GM12878 (cell line): ENCODE data around the gene TENT4B. TPM values are rescaled to one million over a fixed set of nuclear protein-coding genes. Genes with fewer than 3 reads are reported as not detected.

Experiments used
- ATAC-seq: fragments of 200-7000 bp; cut with Tn5 transposase; 3 replicates; pipeline ENCODE4 v1.9.1; 2020; ENCODE audit warnings: mild to moderate bottlenecking, moderate library complexity
- BruUV-seq: library from RNA; stranded (reverse); fragments of 400-500 nt; replicated peaks from 2 replicates; lab custom pipeline; 2021; lab: Mats Ljungman, UMichigan
- CTCF ChIA-PET: fragments of 300-600 bp; sonication (Branson Sonifier 250); formaldehyde crosslinking; extraction: SDS; loops from one replicate; lab custom pipeline; 2021; ENCODE audit warnings: inconsistent platforms; lab: Yijun Ruan, JAX
- POLR2A ChIA-PET: fragments of 350-600 bp; formaldehyde crosslinking; extraction: SDS; loops from one replicate; lab custom pipeline; 2021; ENCODE audit warnings: inconsistent platforms; lab: Charles Lee
- RAD21 ChIA-PET: fragments of 300-600 bp; sonication (Branson Sonifier 250); formaldehyde crosslinking; loops from one replicate; lab custom pipeline; 2023; ENCODE audit warnings: antibody characterized with exemption; ENCODE audit not compliant: unreplicated experiment; lab: Charles Lee
- SMC1A ChIA-PET: fragments of 300-600 bp; sonication (Branson Sonifier 250); formaldehyde crosslinking; loops from one replicate; lab custom pipeline; 2023; ENCODE audit not compliant: unreplicated experiment, uncharacterized antibody; lab: Charles Lee
- DNase-seq: peaks from one replicate; pipeline ENCODE4 v3.0.0-alpha.2; 2011; ENCODE audit warnings: low read depth, low spot score
- FAIRE-seq: peaks from 3 replicates; lab custom pipeline; 2011; peaks lifted over from hg19 to GRCh38; lab: Jason Lieb, UNC
- H2AFZ ChIP-seq: 2 replicates; pipeline ENCODE4 v1.6.0; 2011; ENCODE audit warnings: low read depth, low read length, control low read depth; ENCODE audit not compliant: control insufficient read depth
- H3K27ac ChIP-seq: 2 replicates; pipeline ENCODE4 v1.5.1; 2011; ENCODE audit warnings: control low read depth; ENCODE audit not compliant: control insufficient read depth, insufficient read depth
- H3K27me3 ChIP-seq, 2 experiments: replicated peaks in 1 of 2; 2 replicates each; pipeline versions ENCODE4 v1.6.0 to v1.6.1; 2011; ENCODE audit warnings: low read length in 1 of 2; ENCODE audit not compliant: control insufficient read depth in 2 of 2, insufficient read depth in 2 of 2
- H3K36me3 ChIP-seq, 2 experiments: 2 replicates each; pipeline ENCODE4 v1.5.1; 2011; ENCODE audit warnings: low read length in 1 of 2; ENCODE audit not compliant: control insufficient read depth in 2 of 2, insufficient read depth in 2 of 2
- H3K4me1 ChIP-seq: 2 replicates; pipeline ENCODE4 v1.6.1; 2011; ENCODE audit warnings: mild to moderate bottlenecking, low read length, moderate library complexity, mixed read lengths; ENCODE audit not compliant: control insufficient read depth, insufficient read depth
- H3K4me2 ChIP-seq: 2 replicates; pipeline ENCODE4 v1.6.0; 2011; ENCODE audit warnings: control low read depth; ENCODE audit not compliant: control insufficient read depth, insufficient read depth
- H3K4me3 ChIP-seq: fragments of 200-600 bp; sonication (generic); 2 replicates; pipeline ENCODE4 v1.5.1; 2016
- H3K79me2 ChIP-seq: 2 replicates; pipeline ENCODE4 v1.6.0; 2011; ENCODE audit warnings: low read length; ENCODE audit not compliant: control insufficient read depth, insufficient read depth
- H3K9ac ChIP-seq: 2 replicates; pipeline ENCODE4 v1.8.0; 2011; ENCODE audit warnings: low read length, control low read depth, mixed read lengths; ENCODE audit not compliant: control insufficient read depth, insufficient read depth
- H3K9me3 ChIP-seq: replicated peaks from 3 replicates; pipeline ENCODE4 v1.5.1; 2011; ENCODE audit warnings: mild to moderate bottlenecking, low read length; ENCODE audit not compliant: control insufficient read depth, insufficient read depth
- H4K20me1 ChIP-seq: 2 replicates; pipeline ENCODE4 v1.6.0; 2011; ENCODE audit not compliant: control insufficient read depth, insufficient read depth
- BHLHE40 ChIP-seq, 2 experiments: fragments of 450-650 bp in 1 of 2; IDR thresholded peaks; 2 replicates each; pipeline ENCODE4 v1.6.1; 2011 to 2017; ENCODE audit warnings: low read depth in 2 of 2, borderline replicate concordance in 1 of 2, improper control_type of control experiment in 1 of 2, low read length in 1 of 2, mild to moderate bottlenecking in 1 of 2
- CBFB ChIP-seq: IDR thresholded peaks from 2 replicates; pipeline ENCODE4 v1.6.1; 2016; ENCODE audit warnings: antibody characterized with exemption, low read depth
- FOXM1 ChIP-seq: IDR thresholded peaks from 2 replicates; pipeline ENCODE4 v1.6.1; 2012; ENCODE audit warnings: low read depth, mild to moderate bottlenecking, inconsistent platforms, low read length, moderate library complexity
- IRF4 ChIP-seq: IDR thresholded peaks from 2 replicates; pipeline ENCODE4 v1.6.1; 2011; ENCODE audit warnings: low read depth, low read length
- MTA3 ChIP-seq: IDR thresholded peaks from 2 replicates; pipeline ENCODE4 v1.6.1; 2012; ENCODE audit warnings: low read length, inconsistent platforms, borderline replicate concordance
- MYB ChIP-seq: fragments of 150-350 bp; IDR thresholded peaks from 2 replicates; pipeline ENCODE4 v1.6.1; 2014; ENCODE audit warnings: mild to moderate bottlenecking, low read depth, low read length, borderline replicate concordance
- NFIC ChIP-seq: IDR thresholded peaks from 2 replicates; pipeline ENCODE4 v1.6.1; 2012; ENCODE audit warnings: low read depth, mild to moderate bottlenecking, inconsistent platforms, low read length, moderate library complexity
- PAX8 ChIP-seq: fragments of 450-650 bp; IDR thresholded peaks from 2 replicates; pipeline ENCODE4 v1.6.1; 2017; ENCODE audit warnings: mild to moderate bottlenecking, moderate library complexity
- PML ChIP-seq: IDR thresholded peaks from 2 replicates; pipeline ENCODE4 v1.6.1; 2012; ENCODE audit warnings: low read length, inconsistent platforms
- SP1 ChIP-seq: IDR thresholded peaks from one replicate; pipeline ENCODE4 v1.6.1; 2011; ENCODE audit warnings: low read depth, low read length
- SREBF1 ChIP-seq: IDR thresholded peaks from 2 replicates; pipeline ENCODE4 v1.6.1; 2012; ENCODE audit warnings: mild to moderate bottlenecking, low read length
- SREBF2 ChIP-seq: IDR thresholded peaks from 2 replicates; pipeline ENCODE4 v1.6.1; 2012; ENCODE audit warnings: mild to moderate bottlenecking, low read length
- STAT1 ChIP-seq: fragments of 450-650 bp; conservative IDR thresholded peaks from 2 replicates; pipeline ENCODE4 v1.6.1; 2014; ENCODE audit warnings: antibody characterized with exemption, mild to moderate bottlenecking
- ZNF207 ChIP-seq: fragments of 450-650 bp; IDR thresholded peaks from 2 replicates; pipeline ENCODE4 v1.6.1; 2014; ENCODE audit warnings: antibody characterized with exemption, mild to moderate bottlenecking, borderline replicate concordance
- ZNF217 ChIP-seq: fragments of 450-650 bp; IDR thresholded peaks from 2 replicates; pipeline ENCODE4 v1.6.1; 2017; ENCODE audit warnings: antibody characterized with exemption, mild to moderate bottlenecking
- WGBS: methylation state at CpG from one replicate; pipeline ENCODE4 v1.1.6; 2016; ENCODE audit warnings: low lambda C conversion rate; ENCODE audit not compliant: insufficient replicate concordance, insufficient coverage; ENCODE audit errors: missing lambda C conversion rate; 5-methylcytosine and 5-hydroxymethylcytosine counted together
- in situ Hi-C: fragments of 300-500 bp; cut with MboI; formaldehyde crosslinking; loops from 9 replicates; pipeline ENCODE4 v1.14.3; 2018; ENCODE audit warnings: mixed read lengths
- intact Hi-C: fragments of 100-400 bp; cut with micrococcal nuclease; formaldehyde crosslinking; loops from one replicate; pipeline ENCODE4 v1.14.2; 2022; ENCODE audit not compliant: unreplicated experiment
- polyA plus RNA-seq, 11 experiments: library from polyadenylated mRNA; depleted of rRNA in 4 of 11; unstranded in 6 of 11; stranded (reverse) in 5 of 11; fragments of >200 nt; fragmentation: Nextera tagmentation in 4 of 11; fragmentation: Illumina TruSeq in 1 of 11; extraction: Ambion mirVana in 4 of 11; extraction: Trizol in 1 of 11; gene quantifications; 1 replicate in 1 of 11; 2 replicates in 10 of 11; pipeline versions ENCODE4 v1.2.1 to v1.2.3, GENCODE V29; 2011 to 2016; ENCODE audit warnings: inconsistent platforms in 2 of 11, missing spikeins in 2 of 11, low read depth in 1 of 11
- total RNA-seq, 4 experiments: library from RNA; depleted of rRNA in 3 of 4; stranded (reverse); fragments of >200 nt in 3 of 4; fragmentation: Illumina TruSeq in 1 of 4; extraction: Trizol in 1 of 4; gene quantifications; 2 replicates each; pipeline versions ENCODE4 v1.2.1 to v1.2.3, GENCODE V29; 2013 to 2021
- TF ChIP-seq, protein P1 (sequence below): fragments of 450-650 bp; formaldehyde crosslinking; IDR thresholded peaks from 2 replicates; pipeline ENCODE4 v1.5.0; 2022; ENCODE audit warnings: mild to moderate bottlenecking, missing genetic modification characterization
- TF ChIP-seq, protein P2 (sequence below): IDR thresholded peaks from 2 replicates; pipeline ENCODE4 v1.6.1; 2011; ENCODE audit warnings: borderline replicate concordance, low read depth, mild to moderate bottlenecking, moderate library complexity, low read length; ENCODE audit not compliant: insufficient read depth, poor library complexity, severe bottlenecking

Gene TENT4B
- total and polyA plus RNA-seq, 10 of the 15 experiments (the other 5 are each of a cell fraction or from before 2014, with no cell fraction given): 4.4 to 16.7 (median 10.8) TPM

DNA sequence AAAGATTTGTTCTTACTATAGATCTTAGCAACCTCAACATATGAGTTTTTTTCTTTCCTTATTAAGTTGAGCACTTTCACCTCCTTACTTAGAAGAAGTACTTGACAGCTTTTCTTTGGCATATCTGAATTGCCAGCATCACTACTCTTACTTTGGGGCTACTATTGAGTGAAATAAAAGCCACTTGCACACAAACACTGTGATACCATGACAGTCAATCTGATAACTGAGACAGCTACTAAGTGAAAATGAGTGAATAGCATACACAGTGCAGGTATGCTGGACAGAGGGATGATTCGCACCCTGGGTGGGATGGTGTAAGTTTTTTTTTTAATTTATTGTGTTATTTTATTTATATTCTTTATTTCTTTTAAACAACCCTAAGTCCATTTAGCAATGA, 13.5 kb upstream of the TENT4B start:
- CTCF ChIA-PET: interaction anchor here (9.8 kb wide), 1 partner anchor 71 kb away, joined by 105 read pairs; no protein-coding TSS in a partner anchor
- ATAC-seq: no peak

More for the DNA sequence above, 13.5 kb upstream of the TENT4B start:
- Histone ChIP-seq H3K9me3 (no peaks in the 10 kb centered on the region), H3K79me2 (no peaks in the 10 kb centered on the region), H3K4me3 (no peak overlapping the region), H3K4me2 (no peak overlapping the region), H2AFZ (no peak overlapping the region)
- no peak for DNase-seq
- intact Hi-C loops: no loop called here
- BruUV-seq: no TSS peak
- no peak for TF ChIP-seq STAT1
- no peak for TF ChIP-seq FOXM1
- TF ChIP-seq BHLHE40 (IDR thresholded peaks at IDR 0.05; ENCODE audit: borderline replicate concordance in 1 of 2, low read depth in 2 of 2, low read length in 1 of 2): no peak
- TF ChIP-seq SREBF2: no peak
- TF ChIP-seq ZNF207: no peak
- TF ChIP-seq MTA3: no peak
- TF ChIP-seq MYB: no peak
- no peak for TF ChIP-seq ZNF217
- no peak for TF ChIP-seq SP1
- TF ChIP-seq IRF4: no peak
- TF ChIP-seq PAX8: no peak
- TF ChIP-seq PML: no peak
- TF ChIP-seq, protein P1, sequence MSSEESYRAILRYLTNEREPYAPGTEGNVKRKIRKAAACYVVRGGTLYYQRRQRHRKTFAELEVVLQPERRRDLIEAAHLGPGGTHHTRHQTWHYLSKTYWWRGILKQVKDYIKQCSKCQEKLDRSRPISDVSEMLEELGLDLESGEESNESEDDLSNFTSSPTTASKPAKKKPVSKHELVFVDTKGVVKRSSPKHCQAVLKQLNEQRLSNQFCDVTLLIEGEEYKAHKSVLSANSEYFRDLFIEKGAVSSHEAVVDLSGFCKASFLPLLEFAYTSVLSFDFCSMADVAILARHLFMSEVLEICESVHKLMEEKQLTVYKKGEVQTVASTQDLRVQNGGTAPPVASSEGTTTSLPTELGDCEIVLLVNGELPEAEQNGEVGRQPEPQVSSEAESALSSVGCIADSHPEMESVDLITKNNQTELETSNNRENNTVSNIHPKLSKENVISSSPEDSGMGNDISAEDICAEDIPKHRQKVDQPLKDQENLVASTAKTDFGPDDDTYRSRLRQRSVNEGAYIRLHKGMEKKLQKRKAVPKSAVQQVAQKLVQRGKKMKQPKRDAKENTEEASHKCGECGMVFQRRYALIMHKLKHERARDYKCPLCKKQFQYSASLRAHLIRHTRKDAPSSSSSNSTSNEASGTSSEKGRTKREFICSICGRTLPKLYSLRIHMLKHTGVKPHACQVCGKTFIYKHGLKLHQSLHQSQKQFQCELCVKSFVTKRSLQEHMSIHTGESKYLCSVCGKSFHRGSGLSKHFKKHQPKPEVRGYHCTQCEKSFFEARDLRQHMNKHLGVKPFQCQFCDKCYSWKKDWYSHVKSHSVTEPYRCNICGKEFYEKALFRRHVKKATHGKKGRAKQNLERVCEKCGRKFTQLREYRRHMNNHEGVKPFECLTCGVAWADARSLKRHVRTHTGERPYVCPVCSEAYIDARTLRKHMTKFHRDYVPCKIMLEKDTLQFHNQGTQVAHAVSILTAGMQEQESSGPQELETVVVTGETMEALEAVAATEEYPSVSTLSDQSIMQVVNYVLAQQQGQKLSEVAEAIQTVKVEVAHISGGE: no peak
- TF ChIP-seq, protein P2, sequence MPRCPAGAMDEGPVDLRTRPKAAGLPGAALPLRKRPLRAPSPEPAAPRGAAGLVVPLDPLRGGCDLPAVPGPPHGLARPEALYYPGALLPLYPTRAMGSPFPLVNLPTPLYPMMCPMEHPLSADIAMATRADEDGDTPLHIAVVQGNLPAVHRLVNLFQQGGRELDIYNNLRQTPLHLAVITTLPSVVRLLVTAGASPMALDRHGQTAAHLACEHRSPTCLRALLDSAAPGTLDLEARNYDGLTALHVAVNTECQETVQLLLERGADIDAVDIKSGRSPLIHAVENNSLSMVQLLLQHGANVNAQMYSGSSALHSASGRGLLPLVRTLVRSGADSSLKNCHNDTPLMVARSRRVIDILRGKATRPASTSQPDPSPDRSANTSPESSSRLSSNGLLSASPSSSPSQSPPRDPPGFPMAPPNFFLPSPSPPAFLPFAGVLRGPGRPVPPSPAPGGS: no peak
- TF ChIP-seq SREBF1: no peak
- no peak for TF ChIP-seq CBFB
- TF ChIP-seq NFIC: no peak
- TF ChIP-seq, all 136 proteins: peak for 0
- ChIA-PET POLR2A (interaction anchor here (1.1 kb wide), 1 partner anchor 45 kb away, joined by 6 read pairs; no protein-coding TSS in a partner anchor), RAD21 (no interaction called here), SMC1A (interaction anchor here (1.1 to 2.1 kb wide), 3 partner anchors 18 to 71 kb away, joined by 3 to 9 read pairs (median 3); no protein-coding TSS in a partner anchor)
- in situ Hi-C loops: no loop called here
- H3K36me3 ChIP-seq: no peaks in the 10 kb centered on the region
- FAIRE-seq: no peak
- H3K4me1 ChIP-seq: no peaks in the 10 kb centered on the region
- no peak overlapping the region for H3K27ac ChIP-seq
- H3K27me3 ChIP-seq: no peaks in the 10 kb centered on the region
- H4K20me1 ChIP-seq: no peaks in the 10 kb centered on the region
- 93% methylated on average over 1 of the region's 1 CpG for WGBS
- H3K9ac ChIP-seq: no peak overlapping the region
